GM19372 (cell line): ENCODE data around the gene SVBP.

ENCODE experiments used
- ATAC-seq: cut with Tn5 transposase; IDR thresholded peaks from one replicate; pipeline ENCODE4 v1.9.1; 2021; ENCODE audit warnings: mild to moderate bottlenecking, low read depth, moderate library complexity; ENCODE audit not compliant: unreplicated experiment

Gene SVBP

GRCh38 chr1:42806593-42806992 lies 10.6 kb downstream of the SVBP start:
- ATAC-seq: no peak

GRCh38 chr1:42806171-42806570 lies 11.0 kb downstream of the SVBP start:
- no peak for ATAC-seq

GRCh38 chr1:42801832-42802473 lies 15.2 kb downstream of the SVBP start:
- no peak for ATAC-seq

GRCh38 chr1:42797979-42798378 lies 19.2 kb downstream of the SVBP start:
- no peak for ATAC-seq

DNA sequence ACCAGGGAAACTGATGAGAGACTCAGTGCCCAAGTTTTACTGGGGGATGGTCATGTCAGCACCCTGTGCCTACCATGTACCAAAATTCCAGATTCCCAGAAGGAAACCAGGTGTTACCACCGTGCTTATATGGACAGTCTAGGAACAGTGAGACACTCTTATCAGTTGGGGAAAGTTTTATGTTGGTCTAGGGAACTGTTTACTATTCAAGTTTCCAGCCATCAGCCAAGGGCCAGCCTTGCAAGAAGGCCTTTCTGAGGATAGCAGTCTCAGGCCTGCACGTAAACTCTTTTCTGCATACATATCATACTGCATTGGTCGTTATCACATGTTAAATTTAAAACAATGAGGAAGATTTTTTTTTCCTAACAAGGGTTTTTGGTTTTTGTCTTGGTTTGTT lies 19.8 kb downstream of the SVBP start:
- no peak for ATAC-seq

DNA sequence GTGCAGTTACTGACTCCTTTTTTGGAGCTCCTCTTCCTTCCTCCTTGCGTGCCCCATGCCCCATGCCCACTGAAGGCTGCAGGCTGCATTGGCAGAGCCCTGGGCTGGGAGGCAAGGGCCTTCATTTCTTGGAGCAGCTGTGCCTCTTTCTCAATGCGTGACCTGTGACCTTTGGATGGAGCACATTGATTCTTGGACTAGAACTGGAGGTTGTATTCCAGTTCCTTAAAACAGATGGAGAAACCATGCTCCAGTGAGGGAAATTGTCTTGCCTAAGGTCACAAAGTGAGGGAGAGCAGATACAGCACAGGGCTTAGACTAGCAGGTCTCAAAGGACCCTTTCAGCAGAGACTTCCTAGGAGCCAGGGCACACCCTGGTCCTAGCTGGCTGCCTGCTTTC lies 23.4 kb downstream of the SVBP start:
- no peak for ATAC-seq

GRCh38 chr1:42788021-42788420 lies 29.2 kb downstream of the SVBP start:
- no peak for ATAC-seq

GRCh38 chr1:42786097-42786496 lies 31.1 kb downstream of the SVBP start:
- ATAC-seq: no peak

DNA sequence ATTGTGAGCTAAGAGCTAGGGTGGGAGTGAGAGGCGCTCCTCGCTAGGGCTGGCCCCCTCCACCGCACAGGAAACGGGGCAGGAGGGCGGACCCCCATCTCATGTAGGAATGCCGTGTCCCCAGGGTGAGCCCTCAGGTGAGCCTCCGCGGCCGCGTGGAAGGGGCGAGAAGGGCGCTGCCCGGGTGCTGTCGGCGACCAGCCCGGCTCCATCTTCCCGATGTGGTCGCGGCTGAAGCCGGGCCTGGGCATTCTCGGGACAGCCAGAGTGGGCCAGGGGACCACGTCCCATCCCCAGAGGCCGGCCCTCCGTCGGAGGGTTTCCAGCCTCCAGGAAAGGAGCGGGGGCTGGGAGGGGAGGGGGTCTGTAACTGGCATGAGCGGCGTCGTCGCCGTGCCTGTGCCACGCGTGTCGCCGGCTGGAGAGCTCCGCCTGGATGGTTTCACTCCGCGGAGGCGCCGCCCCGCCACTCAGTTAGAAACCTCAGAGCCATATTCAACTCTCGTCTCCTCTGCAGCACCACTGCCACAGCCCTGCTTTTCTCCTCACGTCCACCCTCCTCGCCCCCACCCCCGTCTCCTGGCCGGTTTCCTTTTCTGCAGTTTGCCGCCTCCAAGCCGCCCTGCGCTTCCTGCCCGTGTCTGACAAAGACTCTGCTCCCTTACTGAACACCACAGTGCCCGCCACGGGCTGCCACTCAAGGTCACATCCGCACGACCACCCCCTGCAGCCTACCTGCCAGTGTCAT lies 32.1 kb downstream of the SVBP start, which contains the start of gene TMEM269:
TSS of gene TMEM269 (plus strand) at position 46 of the 748 bp plus-strand sequence. CDS start 4,903 bp downstream, outside the sequence.
- ATAC-seq: no peak

DNA sequence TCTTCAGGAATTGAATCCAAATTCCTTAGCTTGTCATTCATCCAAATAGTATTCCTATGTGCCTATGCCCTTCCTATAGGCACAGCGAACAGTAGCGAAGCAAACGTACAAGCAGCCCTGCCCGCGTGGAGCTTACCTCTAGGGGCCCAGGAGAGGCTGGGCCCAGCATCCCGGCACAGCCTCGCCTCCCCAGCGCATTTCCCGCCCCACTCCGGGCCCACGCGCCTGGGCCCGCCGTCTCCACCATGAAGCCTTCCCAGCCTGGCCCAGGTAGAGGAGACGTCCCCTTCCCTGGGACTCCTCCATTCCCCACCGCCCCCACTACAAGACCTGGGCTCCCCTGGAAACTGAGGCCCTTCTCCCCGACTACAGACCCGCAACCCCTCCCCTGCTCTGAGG lies 32.7 kb downstream of the SVBP start:
- ATAC-seq: no peak

DNA sequence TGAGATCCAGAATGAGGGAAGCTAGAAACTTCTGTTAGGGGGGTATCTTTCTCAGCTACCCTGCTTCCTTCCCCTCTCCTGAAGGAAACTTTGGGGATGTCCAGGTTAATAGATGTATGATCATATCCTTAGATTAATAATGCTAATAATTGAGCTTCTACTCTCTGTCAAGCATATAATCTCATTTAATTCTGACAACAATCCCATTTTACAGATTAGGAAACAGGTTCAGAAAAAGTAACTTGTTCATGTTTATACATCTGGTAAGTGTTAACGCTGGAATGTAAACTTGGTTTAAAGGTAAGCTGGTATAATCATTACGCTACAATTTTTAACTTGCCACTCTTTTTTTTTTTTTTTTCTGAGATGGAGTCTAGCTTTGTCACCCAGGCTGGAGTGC lies 34.1 kb downstream of the SVBP start:
- no peak for ATAC-seq

DNA sequence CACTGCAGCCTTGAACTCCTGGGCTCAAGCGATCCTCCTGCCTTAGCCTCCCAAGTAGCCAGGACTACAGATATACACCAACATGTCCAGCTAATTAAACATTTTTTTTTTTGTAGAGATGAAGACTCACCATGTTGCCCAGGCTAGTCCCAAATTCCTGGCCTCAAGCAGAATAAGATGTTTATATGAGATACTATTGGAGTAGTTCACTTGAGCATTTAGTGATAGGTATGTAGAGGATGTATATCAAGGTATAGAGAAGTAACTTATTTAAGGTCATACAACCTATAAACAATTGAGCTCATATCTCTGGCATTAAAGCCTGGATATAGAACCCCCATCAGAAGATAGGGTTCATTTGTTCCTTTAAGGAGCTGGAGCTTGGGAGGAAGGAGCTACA lies 37.0 kb downstream of the SVBP start:
- no peak for ATAC-seq

DNA sequence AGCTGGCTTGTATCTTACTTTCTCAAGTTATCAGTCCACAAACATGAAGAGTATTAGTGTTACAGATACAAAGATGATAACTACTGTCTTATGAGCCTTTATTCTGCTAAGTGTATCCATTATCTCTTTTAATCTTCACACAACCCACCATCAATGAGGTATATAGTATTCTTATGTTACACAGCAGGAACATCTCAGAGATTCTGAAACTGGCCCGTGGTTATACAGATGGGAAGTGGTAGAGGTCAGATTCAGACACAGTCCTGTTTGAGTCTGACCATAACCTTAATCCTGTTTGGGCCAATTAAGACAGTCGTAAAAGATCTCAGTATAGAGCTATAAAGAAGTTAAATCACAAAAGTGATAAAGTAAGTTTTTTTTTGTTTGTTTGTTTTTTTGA lies 37.5 kb downstream of the SVBP start:
- no peak for ATAC-seq

GRCh38 chr1:42777852-42778251 lies 39.3 kb downstream of the SVBP start:
- ATAC-seq: no peak

- ATAC-seq: no peak
Measured at GRCh38 chr1:42776502-42776901, 40.7 kb downstream of the SVBP start.

DNA sequence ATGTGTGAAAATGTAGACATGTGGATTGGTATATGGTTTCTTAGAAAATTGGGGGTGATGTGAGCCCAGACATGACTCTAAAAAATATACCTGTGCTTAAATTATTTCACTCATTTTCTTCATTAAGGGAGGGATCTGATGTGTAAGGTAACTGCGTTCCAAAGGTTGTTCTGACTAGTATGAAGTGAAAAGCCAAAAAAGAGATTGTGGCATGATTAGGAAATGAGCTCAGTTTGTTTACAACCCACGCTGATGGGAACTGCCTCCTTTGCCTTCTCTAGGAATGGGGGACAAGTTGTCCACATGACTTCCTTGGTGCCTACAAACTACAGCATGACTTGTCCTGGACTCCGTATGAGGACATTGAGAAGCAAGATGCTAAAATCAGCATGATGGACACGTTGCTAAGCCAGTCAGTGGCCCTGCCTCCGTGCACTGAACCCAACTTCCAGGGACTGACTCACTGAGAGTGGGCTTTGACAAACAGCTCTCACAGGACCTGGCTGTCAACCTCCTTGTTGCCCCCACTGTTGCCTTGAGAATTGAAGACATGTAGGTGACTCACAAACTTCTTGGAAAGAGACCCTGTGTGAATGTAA lies 42.2 kb downstream of the SVBP start:
- ATAC-seq: no peak

GRCh38 chr1:42773420-42773819 lies 43.8 kb downstream of the SVBP start:
- ATAC-seq: no peak

DNA sequence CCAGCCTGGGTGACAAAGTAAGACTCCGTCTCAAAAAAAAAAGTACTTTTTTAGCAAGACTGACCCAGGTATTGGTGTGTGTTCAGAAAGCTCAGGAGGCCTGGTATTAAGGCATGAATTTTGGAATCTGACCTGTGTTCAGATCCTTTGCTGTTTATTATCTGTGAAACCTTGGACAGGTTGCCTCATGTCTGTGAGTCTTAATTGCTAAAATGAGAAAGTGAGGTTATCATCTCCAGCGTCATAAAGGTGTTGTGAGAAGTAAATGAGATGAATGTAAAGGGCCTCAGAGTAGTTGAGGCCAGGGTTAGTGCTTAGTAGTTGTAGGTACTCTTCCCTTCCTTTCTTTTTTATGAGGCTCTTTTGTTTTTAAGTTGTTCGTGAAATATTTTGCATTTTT lies 47.4 kb downstream of the SVBP start:
- ATAC-seq: no peak

- no peak for ATAC-seq
Measured at GRCh38 chr1:42768172-42768571, 49.0 kb downstream of the SVBP start.

- peak; percentile 1 for ATAC-seq
Measured at GRCh38 chr1:42767510-42768000, 49.6 kb downstream of the SVBP start.

- ATAC-seq: peak; percentile 87
Measured at GRCh38 chr1:42766741-42767509, 50.3 kb downstream of the SVBP start, which contains the start of the genes C1orf50 and P3H1. TSS of gene C1orf50 (plus strand) at chr1:42767249. CDS start at chr1:42767312, 63 bp downstream. TSS of gene P3H1 (minus strand) at chr1:42767028. CDS start at chr1:42766971, 57 bp downstream.
